GM19328 (cell line): ENCODE results near the gene FSTL5.
"Not testable (repeated sequence)": the region's sequence is repeated elsewhere in the genome, so short reads cannot be mapped to it uniquely, and the experiment has no call there.

ENCODE experiments used
- ATAC-seq: cut with Tn5 transposase; IDR thresholded peaks from one replicate; pipeline ENCODE4 v1.9.1; 2021; ENCODE audit warnings: mild to moderate bottlenecking, moderate library complexity; ENCODE audit not compliant: unreplicated experiment

The FSTL5 gene

DNA sequence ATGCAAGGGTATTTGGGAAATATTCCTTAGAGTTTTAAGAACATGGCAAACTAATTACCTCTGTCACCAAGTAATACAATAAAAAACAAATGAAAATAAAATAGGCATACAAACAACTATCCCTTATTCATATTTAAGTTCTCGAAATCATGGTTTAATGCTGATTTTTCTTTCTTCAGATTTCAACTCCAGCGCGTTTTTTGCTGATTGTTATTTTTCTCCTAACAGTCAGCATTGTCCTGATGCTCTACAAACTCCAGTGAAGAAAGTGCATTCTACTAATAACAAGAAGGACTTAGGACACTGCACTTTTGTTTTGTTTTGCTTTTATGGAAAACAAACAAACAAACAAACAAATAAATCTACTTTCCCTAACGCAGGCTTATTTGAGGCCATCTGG, 282.4 kb downstream of the FSTL5 start:
- ATAC-seq: no peak

DNA sequence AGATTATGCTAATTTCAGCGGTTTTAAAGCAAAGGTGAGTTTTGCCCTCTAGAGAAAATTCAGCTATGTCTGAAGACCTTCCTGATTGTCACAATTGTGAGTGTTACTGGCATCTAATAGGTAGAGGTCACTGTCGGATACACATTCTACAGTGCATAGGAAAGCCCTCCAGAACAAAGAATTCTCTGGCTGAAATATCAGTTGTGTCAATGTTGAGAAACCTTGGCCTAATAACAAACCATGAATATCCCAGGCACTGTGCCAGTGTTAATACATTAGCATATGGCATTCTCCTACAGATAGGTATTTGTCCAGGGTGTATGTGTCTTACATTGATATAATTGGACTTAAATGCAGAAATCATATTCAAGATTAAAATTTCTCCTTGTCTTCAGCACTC, 294.3 kb downstream of the FSTL5 start:
- no peak for ATAC-seq

DNA sequence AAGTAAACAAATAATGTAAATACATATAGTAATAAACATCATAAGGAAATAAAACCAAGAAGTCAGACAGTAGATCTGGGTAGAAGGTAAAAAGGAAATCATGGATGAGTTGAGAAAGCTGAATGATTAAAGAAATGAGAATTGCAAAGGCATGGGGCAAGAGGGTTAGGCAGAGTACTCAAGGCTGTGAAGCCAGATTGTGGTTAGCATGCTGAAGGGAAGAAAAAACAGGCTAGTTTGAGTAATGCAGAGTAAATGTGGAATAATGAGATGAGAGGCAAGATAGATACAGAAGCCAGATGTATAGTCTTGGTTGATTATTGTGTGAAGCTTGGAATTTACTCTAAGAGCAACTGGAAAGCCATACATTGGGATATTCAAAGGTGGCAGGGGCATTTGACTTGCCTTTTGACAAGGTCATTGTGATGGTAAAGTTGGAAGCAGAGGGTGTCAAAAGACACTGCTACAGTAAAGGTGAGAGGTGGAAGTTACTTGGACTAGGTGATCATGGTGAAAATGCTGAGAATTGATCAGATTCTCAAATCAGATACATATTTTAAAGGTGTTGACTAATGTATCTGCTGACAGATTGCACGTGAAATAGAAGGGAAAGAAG, 307.0 kb downstream of the FSTL5 start:
- no peak for ATAC-seq

DNA sequence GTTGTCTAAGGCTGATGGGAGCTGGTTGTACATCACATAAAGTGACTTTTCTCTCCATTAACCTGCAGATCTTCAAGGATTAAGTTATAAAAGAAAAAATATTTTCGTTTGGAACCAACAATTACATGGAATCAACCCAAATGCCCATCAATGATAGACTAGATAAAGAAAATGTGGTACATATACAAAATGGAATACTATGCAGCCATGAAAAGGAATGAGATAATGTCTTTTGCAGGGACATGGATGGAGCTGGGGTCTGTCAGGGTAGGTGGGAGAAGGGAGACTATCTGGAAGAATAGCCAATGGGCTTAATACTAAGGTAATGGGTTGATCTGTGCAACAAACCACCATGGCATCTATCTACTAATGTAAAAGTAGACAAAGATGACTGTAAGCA, 313.2 kb downstream of the FSTL5 start:
- no peak for ATAC-seq

DNA sequence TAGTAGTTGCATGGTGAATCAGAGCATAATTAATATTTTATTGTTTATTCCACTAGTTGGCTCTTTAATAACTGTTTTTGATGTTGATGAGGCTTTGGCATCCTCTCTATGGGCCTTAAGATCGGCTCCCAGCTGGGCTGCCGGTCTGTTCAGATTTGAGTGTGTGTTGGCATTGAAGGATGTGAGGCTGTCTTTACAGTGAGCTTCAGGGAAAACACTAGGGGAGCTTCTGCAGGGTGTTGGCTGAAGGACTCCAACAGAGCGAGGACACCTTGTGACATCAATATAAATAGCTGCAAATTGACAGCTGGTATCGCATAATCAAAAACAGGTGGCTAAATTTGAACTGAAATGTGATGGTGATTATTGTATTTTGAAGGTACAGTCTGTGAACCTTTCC, 322.0 kb downstream of the FSTL5 start:
- ATAC-seq: no peak

DNA sequence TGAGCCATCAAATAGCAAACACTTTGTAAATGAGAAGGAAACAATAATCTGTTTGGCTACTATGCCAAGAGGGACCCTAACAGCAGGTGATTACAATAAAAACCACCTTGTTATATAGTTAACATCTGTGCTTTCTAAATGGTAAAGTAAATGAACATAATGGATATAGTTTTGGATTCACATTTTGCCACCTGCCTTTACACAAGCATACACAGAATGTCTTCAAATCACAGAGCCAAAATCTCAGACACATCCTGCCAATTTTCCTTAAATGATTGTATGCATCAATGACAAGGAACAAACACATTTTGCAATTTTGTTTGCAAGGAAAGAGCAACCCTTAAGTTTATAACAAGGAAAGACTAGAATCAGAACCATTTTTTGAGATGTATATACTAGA, 334.2 kb downstream of the FSTL5 start:
- no peak for ATAC-seq

DNA sequence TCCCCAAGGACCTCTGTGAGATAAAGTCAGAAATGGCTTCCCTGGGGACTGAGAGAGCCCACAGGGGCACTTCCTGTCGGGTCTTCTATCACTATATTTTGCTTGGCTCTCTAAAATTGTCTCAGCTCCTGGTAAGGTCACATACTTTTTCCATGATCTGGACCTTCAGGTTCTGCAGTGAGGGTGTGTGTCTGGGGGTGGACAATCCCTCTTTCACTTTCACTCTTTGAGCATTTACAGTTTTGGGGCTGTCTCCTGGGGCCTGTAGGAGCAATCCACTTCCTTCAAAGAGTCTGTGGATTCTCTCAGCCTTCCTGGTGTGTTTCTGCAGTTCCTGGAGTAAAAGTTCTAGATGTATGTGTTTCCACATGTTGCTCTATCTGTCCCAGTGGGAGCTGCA, 335.7 kb downstream of the FSTL5 start:
- ATAC-seq: no peak

DNA sequence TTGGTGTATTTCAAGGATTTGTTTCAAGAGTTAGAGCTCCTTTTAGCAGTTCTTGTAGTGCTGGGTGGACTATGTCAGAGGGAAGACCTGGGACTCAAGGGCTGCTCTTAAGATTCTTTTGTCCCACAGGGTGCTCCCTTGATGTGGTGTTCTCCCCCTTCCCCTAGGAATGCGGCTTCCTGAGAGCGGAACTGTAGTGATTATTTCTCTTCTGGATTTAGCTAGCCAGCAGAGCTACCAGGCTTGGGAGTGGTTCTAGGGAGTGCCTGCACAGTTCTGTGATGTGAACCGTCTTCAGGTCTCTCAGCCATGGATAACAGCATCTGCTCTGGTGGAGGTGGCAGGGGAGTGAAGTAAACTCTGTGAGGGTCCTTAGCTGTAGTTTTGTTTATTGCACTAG, 336.8 kb downstream of the FSTL5 start:
- ATAC-seq: no peak

DNA sequence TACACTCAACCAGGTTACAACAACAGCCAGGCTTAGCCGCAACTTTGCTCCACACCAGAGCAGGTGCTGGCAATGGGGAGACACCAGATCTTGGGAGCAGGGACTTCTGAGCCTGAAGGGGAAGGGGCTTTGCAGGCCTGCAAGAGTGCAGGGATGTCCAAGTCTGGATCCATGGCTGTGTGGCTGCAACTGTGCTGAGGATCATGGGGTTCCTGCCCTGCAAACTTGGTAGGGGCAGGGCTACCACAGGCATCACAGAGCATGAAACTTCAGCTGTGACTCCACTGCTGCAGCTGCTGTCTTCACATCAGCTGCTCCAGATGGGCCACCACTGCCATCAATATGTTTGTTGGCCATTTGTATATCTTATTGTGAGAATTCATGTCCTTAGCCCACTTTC, 340.4 kb downstream of the FSTL5 start:
- no peak for ATAC-seq

DNA sequence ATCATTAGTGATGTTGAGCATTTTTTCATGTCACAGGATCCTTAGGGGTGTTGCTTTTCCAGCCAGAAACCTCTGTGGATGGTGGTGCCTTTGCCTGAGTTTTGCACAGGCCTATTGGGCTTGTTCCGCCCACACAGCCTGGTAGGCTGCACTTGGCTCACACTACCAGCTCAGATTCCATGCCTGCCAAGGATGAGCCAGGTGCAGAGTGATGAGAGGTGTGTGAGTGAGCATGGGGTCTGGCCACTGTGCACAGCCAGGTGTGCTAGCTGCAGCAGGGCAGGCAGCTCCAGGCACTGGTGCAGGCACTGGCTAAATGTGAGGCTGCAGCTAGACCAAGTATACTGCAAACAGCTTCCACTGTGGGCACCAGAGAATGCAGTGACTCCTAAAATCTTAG, 341.6 kb downstream of the FSTL5 start:
- no peak for ATAC-seq

DNA sequence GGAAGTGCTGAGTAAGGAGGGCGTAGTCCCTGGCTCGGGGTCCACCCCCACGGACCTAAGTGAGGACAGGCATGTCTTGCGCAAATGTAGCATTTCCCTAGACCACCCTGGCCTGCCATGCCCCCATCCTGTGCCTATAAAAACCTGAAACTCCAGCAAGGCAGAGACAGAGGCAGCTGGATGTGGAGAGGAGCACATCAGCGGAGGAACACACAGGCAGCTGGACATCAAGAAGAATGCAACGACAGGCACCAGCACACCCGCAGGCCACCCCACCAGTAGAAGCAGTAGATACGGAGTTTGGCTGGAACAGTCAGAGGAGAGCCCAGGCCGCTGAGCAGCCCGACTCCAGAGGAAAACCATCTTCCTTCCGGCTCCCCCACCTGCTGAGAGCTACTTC, 345.9 kb downstream of the FSTL5 start:
- no peak for ATAC-seq

DNA sequence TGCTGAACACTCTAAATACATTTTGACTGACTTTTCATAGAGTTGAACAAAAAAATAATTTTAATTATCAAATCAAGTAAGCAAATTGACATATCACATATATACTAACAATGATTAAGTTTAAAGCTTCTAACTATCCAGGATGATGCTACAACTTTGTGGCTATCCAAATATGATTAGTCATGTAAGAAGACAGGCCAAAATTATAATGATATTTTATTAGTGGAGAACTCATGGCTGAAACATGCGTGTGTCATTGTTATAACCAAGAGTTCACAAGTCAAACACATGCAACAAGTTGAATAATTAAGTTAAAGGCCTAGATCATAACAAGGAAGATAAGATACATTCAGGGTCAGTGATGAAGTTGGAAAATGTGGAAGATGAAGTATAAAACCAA, 346.8 kb downstream of the FSTL5 start:
- no peak for ATAC-seq

DNA sequence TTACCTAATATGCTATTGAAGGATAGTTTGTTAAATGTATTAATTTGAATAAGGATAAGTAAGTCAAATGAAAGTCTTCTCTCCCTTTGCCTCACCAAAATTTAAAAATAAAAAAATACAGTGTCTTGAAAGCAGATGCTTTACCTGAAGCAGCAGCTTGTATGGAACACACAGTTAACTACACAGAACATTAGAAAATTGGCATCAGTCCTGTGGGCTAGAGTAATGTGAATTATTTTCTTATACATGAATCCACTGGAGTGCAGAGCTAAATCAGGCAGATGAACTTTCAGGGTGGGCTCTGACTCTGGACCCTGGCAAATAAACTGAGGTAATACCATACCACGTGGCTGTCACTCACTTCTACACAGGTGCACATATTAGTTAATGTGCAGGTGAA, 348.0 kb downstream of the FSTL5 start:
- ATAC-seq: no peak

DNA sequence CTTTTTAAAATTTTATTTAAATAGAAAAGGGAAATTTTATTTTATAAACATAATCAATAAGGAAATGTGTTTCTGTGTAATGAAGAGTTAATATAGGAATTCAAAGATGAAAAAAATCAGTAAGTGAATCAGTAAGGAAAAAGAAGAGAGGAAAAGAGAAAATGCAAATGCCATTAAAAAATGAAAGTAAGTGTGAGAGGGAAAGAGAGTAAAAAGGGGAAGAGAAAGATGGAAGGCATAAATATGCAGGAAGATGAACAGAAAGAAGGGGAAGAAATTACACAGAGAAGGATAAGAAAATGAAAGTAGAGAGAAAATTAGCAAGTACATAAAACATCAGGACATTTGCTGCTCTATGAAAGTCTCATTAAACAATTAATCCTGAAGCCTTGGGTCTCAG, 349.9 kb downstream of the FSTL5 start:
- ATAC-seq: no peak

DNA sequence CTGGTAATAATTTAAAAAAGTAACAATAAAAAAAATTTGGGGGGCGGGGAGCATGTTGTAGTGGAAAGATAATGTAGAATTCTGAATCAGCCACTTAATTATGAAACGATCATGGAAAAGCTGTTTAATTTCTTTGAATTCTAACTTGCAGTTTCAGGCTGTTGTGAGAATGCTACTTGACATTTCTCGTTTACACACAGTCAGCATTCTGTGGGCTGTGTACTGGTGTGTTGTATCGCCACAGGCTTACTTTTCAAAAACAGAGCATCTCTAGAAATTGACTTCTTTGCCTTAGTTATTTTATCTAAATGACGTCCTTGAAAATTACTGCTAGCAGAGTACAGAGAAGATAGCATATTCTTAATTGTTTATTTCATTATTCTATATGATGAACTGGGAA, 350.4 kb downstream of the FSTL5 start:
- ATAC-seq: no peak

DNA sequence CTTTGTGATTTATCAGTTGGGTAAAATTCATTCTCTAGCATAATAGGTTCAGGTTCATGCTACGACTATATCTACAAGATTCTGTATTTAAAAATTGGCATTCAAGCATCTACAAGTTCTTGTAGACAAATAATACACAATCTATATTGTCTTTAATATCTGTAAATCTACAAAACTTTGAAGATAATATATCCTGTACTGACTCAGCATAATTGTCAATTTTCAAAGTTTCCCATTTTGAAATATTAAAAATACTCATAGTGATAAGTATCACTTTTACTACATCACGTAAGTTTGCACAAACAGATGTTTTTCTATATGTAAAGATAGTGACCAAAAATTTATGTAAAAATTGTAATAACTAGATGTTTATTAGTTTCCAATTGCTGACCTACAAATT, 360.6 kb downstream of the FSTL5 start:
- ATAC-seq: no peak

DNA sequence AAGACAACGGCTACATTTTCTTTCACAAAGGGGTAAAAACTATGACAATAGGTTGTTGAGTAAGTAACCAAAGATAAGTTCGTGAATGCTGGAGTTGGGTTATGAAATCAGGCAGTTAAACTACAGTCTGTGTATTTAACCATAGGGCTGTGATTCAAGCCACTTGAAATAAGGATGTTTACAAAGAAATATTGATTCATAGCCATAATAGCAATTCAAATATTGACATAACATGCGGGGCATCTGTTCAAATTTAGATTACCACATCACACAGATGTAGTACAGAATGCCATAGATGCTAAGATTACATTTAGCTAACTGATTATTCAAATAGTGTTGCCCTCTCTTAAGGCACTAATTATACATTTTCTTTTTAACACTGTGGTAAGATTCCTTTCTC, 364.1 kb downstream of the FSTL5 start:
- ATAC-seq: no peak

DNA sequence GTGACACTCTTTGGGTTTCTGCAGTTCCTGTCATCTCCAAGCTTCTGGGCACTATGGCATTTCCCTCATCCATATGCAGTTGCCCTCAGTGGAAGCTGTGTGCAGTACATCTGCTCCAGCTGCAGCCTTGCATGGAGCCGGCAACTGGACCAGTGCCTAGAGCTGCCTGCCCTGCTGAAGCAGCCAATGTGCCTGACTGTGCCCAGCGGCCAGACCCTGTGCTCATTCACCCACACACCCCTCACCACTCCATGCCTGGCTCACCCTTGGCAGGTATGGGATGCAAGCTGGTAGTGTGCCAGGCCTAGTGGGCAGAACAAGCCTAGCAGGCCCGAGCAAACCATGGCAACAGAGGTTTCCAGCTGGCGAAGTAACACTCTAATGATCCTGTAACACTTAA, 370.8 kb downstream of the FSTL5 start:
- ATAC-seq: no peak

DNA sequence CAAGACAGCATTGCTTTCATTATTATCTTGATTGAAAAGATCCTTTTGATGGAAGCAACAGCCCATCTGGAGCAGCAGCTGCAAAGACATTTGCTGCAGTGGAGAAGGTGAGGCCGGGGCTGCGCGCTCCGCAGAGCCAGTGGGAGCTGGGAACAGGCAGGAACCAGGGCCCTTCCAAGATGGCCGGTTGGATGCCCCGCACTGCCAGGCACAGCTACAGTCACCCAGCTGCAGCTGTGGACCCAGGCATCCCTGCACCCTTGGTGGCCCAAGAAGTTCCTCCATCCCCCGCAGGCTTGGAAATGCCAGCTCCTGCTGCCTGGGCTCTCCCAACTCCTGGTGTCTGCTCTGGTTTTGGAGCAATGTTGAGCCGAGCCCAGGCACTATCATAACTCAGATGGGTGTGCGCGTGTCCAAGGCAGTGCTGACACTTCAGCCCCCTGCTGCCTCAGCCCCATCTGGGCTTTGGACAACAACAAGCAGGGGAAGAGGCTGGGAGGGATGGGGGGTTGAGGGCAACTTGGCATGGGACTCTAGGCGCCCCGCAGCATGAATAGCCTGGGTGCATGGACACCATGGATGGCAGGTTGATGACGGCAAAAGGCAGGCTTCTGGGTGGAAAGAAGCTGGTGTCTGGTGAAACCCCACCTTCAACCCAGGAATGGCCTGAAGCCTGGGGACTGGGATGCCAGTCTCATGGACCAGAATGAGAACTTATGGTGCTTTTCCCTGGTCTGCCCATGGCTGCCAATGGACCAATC, 371.8 kb downstream of the FSTL5 start:
- no peak for ATAC-seq

DNA sequence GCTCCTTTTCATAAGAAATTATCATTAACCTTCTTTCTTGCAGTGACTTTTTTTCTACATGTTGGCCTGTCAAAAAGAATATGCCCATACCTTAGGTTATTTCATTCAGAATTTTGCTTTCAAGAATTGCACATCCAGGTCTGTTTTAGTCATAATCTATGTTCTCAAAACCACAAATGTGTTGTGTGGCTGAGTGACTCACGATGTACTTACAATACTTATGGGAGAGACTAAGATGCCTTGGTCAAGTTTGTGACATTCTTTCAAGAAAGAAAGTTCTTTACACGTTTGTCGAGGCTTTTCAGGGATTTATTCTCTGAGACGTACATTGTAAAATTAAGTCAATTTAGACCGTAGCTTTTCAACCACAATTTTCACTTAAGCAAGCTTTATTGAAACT, 396.7 kb downstream of the FSTL5 start:
- ATAC-seq: no peak

DNA sequence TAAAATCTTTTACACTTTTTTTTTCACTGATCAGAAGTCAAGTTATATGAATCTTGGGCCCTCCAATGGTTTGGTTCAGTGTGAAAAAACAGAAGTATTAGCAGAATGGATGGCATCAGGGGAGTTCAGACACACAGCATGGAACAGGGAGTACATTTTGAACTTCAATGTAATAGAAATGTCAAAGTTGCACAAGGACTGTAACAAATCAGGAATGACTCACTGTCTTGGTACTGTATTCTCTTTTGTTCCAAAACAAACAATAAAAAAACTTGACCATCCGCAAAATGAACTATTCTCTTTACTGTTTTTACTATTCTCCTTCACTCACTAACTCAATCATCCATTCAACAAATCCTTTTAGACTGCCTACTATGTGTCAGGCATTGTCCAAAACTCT, 401.0 kb downstream of the FSTL5 start:
- ATAC-seq: no peak

DNA sequence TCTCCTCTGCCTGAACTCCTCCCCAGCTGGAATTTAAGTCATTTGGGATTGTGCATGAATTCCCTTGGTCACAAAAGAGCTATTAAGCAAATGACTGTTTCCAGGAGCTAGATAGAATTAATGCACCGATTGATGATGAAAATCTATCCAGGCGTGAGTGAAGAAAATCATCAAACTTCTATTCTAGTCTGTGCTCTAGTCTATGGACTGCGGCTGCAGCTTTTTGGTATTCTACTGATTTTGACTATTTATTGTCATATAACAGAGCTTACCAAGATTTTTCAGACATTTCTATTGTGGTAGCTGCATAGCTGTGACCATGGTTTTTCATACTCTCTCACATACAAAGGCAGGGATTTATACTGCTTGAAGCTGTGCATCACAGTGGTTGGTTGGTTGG, 403.8 kb downstream of the FSTL5 start:
- no peak for ATAC-seq

DNA sequence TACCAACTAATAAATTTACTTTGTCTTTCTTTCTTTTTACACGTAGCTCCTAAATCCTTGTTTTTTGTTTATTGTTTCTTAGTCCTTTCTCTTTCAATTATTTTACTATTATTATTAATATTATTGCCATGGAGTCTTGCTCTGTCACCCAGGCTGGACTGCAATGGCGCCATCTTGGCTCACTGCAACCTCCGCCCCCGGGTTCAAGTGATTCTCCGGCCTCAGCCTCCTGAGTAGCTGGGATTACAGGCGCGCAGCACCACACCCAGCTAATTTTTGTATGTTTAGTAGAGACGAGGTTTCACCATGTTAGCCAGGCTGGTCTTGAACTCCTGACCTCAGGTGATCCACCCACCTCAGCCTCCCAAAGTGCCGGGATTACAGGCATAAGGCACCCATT, 405.4 kb downstream of the FSTL5 start:
- ATAC-seq: not testable (repeated sequence)
